NAMALWA (cell line): ENCODE results near the gene CLDN10.
"Not testable (repeated sequence)": the region's sequence is repeated elsewhere in the genome, so short reads cannot be mapped to it uniquely, and the experiment has no call there.

ENCODE experiments used
- DNase-seq: peaks from one replicate; pipeline ENCODE4 v3.0.0-alpha.2; 2015; ENCODE audit warnings: low spot score

The CLDN10 gene

DNA sequence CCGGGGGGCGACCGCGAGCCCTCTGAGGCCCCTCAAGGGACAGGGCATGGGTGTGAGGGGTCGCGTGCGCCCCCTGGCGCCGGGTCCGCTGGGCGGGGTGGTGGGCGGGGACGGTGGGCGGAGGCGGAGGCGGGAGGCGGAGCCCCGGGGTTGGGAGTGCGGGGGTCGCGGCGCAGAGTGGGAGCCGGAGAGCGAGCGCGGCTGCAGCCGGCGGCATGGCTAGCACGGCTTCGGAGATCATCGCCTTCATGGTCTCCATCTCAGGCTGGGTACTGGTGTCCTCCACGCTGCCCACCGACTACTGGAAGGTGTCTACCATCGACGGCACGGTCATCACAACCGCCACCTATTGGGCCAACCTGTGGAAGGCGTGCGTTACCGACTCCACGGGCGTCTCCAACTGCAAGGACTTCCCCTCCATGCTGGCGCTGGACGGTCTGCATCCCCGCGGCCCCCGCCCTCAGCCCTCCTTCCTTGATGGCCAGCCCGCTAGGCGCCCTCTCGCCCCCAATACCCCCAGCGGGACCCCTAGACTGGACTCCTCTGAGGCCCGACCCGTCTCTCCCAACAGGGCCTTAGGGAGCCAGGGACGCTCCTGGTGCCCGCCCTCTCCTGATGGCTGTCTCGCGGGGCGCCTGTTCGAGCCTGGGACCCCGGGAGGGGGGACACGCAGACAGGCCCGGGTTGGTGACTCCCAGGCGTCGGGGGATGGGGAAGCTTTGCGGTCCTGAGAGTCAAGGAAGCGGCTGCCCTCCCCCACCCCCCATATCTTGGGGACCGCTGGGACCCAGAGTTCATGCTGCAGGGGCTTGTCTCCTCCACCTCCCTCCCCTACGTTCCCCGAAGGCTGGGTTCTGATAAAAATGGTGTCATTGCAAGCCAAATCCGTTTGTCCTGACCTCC is at the start of gene CLDN10:
TSS of gene CLDN10 (plus strand) at position 182 of the 903 bp plus-strand sequence. CDS start at position 216, 34 bp downstream.
- no peak for DNase-seq

DNA sequence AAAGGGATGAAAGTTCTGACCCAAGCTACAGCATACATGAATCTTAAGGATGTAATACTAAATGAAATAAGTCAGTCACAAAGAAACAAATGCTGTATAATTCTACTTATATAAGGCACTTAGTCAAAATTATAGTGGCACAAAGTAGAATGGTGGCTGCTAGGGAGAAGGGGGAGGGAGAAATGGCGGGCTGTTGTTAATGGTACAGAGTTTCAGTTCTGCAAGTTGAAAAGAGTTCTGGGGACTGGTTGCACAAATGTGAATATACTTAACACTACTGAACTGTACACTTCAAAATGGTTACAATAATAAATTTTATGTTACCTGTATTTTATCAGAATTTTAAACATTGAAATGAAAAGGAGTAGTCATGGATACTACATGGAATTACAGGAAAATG is 48.9 kb upstream of the CLDN10 start:
- DNase-seq = no peak

DNA sequence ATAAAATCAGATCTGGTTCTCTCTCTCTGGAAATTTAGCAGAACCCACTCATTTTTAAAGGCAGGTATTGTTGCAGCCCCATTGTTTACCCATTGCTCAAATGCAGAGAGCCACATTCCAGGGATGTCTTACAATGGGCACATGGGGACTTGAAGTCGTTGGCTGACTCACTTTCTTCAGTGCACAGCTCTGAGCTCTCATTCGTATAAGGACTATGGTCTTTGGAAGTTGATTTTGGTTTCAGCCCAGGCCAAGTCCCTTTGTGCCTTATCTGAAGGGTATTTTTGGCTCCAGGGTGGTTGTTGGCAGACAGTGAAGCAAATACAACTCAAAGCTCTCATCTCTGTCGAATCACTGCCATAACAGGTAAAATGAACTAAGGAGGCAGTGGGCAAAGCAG is 47.3 kb upstream of the CLDN10 start:
- no peak for DNase-seq

GRCh38 chr13:95505986-95506385 is 46.5 kb upstream of the CLDN10 start:
- DNase-seq = no peak

GRCh38 chr13:95507991-95508390 is 44.5 kb upstream of the CLDN10 start:
- DNase-seq = no peak

- no peak for DNase-seq
Observed at GRCh38 chr13:95508996-95509395, 43.5 kb upstream of the CLDN10 start.

DNA sequence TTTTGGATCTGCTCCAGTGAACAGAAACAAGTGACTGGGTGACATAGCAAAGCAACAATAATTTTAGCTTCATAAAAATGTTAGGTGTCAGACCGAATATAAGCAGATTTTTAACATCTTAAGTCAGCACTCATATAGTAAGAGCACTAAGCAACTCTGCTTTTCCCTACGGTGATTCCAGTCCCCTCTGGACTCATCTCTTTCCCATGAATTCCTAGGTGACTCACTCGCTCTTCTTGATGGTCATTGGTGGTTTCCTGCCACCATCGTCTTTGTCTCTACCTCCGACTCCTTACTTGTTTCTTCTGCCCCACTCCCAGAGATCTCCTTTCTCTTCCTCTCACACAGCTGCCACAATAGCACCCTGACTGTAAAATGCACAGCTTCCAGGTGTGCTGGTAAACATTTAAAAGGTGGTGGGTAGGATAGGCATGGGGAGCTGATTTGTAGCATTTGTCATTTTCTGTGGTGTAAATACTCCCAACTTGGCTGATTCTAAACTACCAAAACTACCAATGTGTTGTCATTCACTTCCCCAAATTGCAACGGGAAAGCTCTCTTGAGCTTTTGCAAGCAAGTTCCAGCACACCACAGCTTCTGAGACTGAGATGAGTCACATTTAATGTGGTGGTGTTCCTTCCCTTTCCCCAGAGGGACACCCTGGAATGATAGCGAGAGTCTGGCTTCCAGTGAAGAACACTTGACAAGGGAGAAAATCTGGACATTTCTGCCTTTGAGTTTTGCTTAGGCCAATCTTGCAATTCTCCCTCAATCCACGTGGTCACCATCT is 42.8 kb upstream of the CLDN10 start:
- no peak for DNase-seq

DNA sequence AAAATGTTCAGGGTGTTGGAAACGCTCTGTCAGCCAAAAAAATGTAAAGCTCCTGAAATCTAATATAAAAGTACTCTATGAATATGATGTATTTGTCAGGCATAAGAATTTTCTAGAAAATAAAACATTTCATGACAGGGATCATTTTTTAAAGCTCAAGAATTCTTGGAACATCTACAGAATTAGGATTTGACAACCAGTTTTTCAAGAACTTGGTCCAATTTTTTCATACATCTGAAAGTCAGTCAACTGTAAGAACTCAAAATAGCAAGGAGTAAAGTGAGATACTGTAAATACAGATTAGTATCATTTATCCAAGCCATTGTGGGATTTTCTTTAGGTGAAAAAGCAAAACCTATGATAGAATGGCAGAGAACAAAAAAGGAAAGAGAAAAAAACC is 41.6 kb upstream of the CLDN10 start:
- DNase-seq = no peak

DNA sequence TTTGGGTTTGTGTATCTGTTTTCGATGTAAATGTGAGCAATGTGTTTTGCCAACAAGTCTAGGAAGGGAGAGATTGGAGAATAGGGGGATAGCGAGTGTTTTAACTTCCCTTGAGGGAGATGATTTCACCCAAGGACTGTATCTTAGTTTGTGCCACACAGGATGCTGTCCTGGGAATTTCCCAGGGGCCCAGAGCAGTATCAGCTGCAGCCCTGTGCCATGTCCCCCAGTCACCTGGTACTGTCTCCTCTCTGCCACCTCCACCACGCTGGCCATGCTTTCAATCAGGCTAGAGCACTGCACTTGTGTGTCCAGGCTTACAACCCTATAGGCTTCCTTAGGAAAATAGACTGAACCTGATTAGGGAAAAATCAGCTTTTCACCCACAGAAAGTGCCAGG is 40.1 kb upstream of the CLDN10 start:
- no peak for DNase-seq

DNA sequence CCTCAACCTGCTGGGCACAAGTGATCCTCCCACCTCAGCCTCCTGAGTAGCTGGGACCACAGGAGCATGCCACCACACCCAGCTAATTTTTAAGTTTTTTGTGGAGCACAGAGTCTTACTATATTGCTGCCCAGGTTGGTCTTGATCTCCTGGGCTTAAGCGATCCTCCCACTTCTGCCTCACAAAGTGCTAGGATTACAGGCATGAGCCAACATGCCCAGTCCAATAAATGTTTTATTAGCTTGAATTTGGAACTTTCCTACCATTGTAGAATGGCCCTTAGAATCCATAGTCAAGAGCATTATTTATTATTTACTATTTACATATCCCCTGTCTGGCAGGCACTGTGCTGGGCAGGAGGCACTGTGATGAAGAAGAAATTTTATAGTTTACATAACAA is 39.6 kb upstream of the CLDN10 start:
- DNase-seq = no peak

GRCh38 chr13:95515606-95516005 is 36.9 kb upstream of the CLDN10 start:
- DNase-seq = not testable (repeated sequence)

DNA sequence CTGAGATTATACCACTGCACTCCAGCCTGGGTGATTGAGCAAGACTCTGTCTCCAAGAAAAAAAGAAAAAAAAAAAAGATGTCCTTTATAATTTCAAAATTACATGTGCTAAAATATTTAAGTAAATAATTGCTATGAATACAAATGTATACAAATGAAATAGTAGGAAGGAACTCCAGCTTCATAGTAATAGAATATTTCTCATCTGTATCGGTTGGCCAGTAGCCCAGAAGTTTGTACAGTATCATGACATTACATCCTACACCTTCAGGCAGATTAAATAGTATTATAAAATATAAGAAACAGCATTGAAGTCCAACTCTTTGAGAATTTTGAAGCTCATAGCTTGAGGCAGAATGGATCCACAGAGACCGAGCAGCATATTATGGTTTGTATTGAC is 36.5 kb upstream of the CLDN10 start:
- no peak for DNase-seq

GRCh38 chr13:95516492-95516891 is 36.0 kb upstream of the CLDN10 start:
- DNase-seq = no peak

DNA sequence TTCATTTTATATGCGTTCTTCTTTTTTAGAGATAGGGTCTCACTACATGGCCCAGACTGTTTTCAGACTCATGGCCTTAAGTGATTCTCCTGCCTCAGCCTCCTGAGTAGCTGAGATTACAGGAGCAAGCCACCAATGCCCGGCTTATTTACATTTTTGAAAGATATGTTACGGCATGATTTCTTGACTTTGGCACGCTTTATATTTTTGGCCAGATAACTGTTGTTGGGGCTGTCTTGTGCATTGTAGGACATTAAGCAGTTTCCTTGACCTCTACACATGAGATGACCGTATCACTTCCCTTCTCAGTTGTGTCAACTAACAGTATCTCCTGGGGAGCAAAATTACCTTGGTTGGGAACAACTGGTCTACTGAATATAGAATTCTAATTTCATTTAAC is 28.9 kb upstream of the CLDN10 start:
- no peak for DNase-seq

DNA sequence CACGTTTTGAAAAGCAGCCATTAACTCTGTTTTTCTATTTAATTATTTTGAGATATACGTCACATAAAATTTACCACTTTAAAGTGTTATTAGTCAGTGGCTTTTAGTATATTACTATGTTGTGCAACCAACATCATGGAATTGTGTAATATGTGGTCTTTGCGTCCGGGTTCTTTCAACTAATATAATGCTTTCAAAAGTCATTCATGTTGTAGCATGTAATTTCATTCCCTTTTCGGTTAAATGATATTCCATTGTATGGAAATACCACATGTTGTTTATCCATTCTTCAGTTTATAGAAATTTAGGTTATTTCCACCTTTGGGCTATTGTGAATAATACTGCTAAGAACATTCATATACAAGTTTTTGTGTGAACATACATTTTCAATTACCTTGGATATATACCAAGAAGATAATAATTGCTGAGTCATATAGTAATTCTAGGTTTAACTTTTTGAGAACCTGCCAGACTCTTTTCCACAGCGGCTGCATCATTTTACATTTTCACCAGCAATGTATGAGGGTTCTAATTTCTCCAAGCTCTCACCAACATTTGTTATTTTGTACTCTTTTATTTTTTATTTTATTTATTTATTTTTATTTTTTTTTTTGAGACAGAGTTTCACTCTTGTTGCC is 28.1 kb upstream of the CLDN10 start:
- DNase-seq = no peak

GRCh38 chr13:95527955-95528354 is 24.6 kb upstream of the CLDN10 start:
- DNase-seq = no peak

GRCh38 chr13:95530178-95530577 is 22.3 kb upstream of the CLDN10 start:
- DNase-seq = no peak

GRCh38 chr13:95533545-95534160 is 18.9 kb upstream of the CLDN10 start:
- DNase-seq = no peak

DNA sequence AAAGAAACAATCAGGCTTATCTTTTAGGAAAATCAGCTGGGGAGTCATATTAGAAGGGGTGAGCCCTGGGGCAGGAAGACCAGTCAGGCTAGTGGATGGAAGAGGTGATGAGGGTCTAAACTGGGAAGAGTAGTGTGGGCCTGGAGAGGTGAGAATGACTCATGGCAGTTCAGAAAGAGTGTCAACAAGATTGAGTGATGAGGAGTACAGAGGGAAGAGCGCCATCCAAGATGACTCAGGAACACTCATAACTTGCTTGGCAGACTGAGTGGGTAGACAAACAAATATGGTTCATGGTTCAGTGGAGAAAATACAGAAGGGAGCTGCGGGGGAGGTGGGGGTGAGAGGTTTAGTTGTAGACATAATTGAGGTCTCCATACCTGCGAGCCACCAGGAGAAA is 17.3 kb upstream of the CLDN10 start:
- no peak for DNase-seq

- DNase-seq = peak; percentile 76
Observed at GRCh38 chr13:95536632-95537241, 15.8 kb upstream of the CLDN10 start.

DNA sequence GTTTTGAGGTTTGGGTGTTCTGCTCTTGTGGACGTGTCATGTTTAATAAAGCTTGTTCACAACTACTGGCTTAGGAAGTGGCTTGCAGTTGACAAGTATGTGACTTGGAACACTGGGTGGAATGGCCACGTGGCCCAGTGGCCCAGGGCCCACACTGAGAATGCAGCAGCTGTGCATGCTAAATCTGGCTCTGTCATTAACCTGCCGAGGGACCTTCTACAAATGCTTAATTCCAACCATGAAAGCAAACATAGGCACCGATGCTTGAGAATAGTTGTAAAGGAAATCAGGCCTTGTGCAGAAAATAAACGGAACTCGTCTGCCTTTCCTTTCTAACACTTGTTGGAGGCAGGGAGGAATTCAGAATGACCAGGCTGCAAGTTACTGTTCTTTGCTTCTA is 11.6 kb upstream of the CLDN10 start:
- DNase-seq = no peak

GRCh38 chr13:95541308-95541707 is 11.2 kb upstream of the CLDN10 start:
- DNase-seq = no peak
